ENCODE measurements around the gene COL4A6. TPM values are rescaled to one million over a fixed set of nuclear protein-coding genes. Genes with fewer than 3 reads are reported as not detected.
A peak's percentile ranks its signal among the peaks of the same experiment; 100 is the strongest.

Gene COL4A6
- total RNA-seq, 2 donors from 2014 or later = not detected

DNA sequence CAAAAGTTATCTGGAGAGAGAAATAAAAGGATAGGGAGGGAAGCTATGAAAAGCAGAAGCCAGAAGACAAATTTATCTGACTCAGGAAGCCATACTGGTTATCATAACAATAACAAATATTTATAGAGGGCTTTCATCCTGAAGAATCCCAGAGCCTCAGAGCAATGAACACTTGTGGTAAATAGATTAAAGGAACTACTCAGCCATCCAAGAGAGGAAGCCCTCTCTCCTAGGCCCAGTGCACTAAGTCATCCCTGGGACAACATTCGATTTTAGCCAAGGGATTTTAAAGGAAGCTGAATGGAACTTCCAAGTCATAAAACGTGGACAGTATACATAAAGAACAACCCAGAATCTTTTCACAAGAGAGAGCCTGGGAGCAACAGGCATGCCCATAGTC, 76.9 kb downstream of the COL4A6 start:
- H3K27ac Mint-ChIP-seq = no peak overlapping the region
- peaks cover 0 to 4% of the 10 kb centered on the region in 2 donors for H3K9me3 Mint-ChIP-seq
- DNase-seq (ENCODE audit: low spot score in 2 of 2) (no peak), ATAC-seq (no peak)
- no peaks in the 10 kb centered on the region for H3K36me3 Mint-ChIP-seq

DNA sequence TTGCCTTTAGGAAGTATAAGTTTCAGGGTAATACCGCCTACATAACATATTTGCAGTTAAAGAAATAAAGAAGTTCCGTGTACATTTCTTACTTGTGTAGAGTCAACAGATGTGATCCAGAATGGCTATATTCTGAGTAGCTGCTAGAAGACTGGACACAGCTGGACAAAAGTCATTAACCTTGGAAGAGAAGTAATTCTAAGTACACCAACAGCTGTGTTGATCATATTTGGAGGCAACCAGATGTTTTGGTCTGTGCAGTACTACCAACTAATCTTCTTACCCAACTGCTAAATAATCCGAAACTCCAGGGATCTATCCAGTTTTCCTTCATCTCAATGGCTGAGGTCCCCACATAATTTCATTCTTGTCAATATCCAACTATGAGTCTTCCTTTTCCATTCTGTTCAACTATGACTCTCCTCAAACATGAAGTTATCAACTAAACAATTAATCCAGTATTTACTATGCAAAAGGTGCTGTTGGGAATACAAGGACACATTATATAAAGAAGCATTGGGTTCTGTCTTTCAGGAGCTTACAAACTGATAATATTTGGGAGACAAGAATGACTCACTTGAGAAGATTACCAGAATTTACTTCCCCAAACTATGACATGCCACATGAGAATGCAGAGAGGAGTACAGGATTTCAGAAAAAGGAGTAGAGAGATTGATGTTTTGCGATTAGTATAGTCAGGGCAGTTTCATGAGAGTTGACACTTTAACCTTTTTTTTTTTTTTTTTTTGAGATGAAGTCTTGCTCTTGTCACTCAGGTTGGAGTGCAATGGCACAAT, 78.2 kb downstream of the COL4A6 start:
- DNase-seq (ENCODE audit: low spot score in 2 of 2) (no peak), ATAC-seq (no peak)
- Mint-ChIP-seq H3K27ac (no peak overlapping the region), H3K36me3 (no peaks in the 10 kb centered on the region), H3K9me3 (peaks cover 0 to 3% of the 10 kb centered on the region in 2 donors)

DNA sequence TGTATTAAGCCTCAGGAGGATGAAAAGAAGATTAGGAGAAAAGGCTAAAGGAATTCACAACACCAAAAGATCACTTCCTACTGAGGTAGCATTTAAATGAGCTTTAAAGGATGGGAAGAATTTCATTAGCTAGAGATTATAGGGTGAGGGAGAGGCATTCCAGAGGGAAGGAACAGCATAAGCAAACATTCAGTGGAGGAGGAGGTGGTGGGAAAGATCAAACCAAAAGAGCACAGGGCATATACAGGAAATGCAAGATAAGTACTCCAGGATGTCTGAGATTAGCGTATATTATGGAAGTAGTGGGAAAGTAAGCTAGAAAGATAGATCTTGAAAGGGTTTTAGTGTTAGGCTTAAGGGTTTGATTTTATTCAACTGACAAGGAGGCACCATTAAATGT, 84.8 kb downstream of the COL4A6 start:
- H3K36me3 Mint-ChIP-seq = no peaks in the 10 kb centered on the region
- no peaks in the 10 kb centered on the region for H3K9me3 Mint-ChIP-seq
- ATAC-seq (no peak), DNase-seq (ENCODE audit: low spot score in 2 of 2) (no peak)
- H3K27ac Mint-ChIP-seq = no peak overlapping the region

DNA sequence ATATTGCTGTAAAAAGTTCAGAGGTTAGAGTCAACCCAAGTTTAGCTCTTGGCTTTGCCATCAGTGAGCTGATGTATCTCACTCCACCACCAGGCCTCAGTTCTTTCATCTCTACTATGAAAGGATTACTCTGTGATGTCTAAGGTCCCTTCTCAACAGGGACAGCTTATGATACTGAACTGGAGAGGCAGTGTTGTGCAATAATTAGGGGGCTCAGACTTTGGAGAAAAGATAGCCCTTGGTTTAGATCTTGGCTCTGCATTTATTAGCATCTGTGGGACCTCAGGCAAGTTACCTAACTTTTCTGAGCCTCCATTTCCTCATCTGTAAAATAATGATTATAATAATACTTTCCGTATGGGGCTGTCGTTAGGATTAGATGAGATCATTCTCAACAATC, 89.0 kb downstream of the COL4A6 start:
- ATAC-seq = no peak

DNA sequence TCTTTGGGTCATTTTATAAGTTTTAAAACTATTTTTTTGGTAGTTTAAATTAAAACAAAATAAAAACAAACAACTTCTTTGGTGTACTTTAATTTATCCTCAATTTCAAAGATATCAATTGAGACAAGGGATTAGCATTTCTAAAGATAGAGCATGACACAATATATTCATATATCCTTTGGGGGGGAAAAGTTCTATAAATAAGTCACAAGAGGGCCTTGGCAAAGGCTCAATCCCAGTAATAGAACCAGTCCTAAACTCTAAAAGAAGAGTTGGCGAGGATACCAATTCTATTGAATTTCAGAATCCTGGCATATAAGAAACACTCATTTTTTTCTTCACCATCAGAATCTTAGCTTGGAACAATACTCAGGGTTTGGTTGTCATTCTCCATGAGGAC, 89.7 kb downstream of the COL4A6 start:
- DNase-seq (ENCODE audit: low spot score in 2 of 2) (no peak), ATAC-seq (no peak)
- no peak overlapping the region for H3K27ac Mint-ChIP-seq
- no peaks in the 10 kb centered on the region for H3K36me3 Mint-ChIP-seq
- H3K9me3 Mint-ChIP-seq = no peaks in the 10 kb centered on the region

More for the DNA sequence above, 89.0 kb downstream of the COL4A6 start:
- H3K36me3 Mint-ChIP-seq = no peaks in the 10 kb centered on the region
- H3K27ac Mint-ChIP-seq = no peak overlapping the region
- no peak for DNase-seq (ENCODE audit: low spot score in 2 of 2)
- H3K9me3 Mint-ChIP-seq = no peaks in the 10 kb centered on the region

DNA sequence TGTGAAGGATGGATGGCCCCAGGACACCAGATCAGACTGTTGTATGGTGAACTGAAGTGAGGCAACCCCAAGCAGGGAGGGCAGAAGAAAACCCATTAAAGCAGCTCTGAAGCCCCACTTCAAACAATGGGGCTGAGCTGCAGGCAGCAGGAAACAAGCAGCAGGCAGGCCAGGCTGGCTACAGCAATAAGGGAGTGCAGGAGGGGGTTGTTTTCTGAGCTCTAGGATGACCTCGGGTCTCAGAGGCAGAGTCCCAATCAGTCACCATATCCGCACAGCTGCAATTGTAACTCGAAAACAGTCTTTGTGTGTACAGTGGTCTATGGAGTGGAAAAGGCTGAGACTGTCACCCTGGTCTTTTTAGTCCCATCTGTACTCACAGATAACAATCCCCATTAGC, 90.4 kb downstream of the COL4A6 start:
- ATAC-seq (no peak), DNase-seq (ENCODE audit: low spot score in 2 of 2) (no peak)
- Mint-ChIP-seq H3K36me3 (no peaks in the 10 kb centered on the region), H3K27ac (peak overlapping the region in 1 of 2 donors; percentile 84), H3K9me3 (no peaks in the 10 kb centered on the region)

DNA sequence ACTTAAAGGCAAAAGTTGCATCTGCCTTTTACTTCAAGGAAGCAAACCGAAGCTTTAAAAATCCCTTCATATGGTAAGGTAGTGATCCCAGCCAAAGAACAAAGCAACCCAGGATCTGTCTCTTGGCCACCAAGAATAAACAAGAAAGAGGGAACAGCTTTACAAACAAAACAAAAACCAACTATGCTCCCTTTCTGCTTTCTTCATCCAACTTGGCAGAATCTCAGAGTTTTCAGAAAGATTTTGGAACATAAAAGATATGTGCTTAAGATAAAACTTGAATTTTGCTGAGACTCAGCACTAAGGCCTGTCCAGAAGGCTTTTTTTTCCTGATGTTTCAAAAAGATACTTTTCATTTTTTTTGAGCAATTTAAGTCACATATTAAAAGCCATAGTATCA, 94.0 kb downstream of the COL4A6 start:
- Mint-ChIP-seq H3K9me3 (peaks cover 0 to 3% of the 10 kb centered on the region in 2 donors), H3K27ac (no peak overlapping the region), H3K36me3 (no peaks in the 10 kb centered on the region)
- ATAC-seq = no peak
- DNase-seq (ENCODE audit: low spot score in 2 of 2) = no peak

DNA sequence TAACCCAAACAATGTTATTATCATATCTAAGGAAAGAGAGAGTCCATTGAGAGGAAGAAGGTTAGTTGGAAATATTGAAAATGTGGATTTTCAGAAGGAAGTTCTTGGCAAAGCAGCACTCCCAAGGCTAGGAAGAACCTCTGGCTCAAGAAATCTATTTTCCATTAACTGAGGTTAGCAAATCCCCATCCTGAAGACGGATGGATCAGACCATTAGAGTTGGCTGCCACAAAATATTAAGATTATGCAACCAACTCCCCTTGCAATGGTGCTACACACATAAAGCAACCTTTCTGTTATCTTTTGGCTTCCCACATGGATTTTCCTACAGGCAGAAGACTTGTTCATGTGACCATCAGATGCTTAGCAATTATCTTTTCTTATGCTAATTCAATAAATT, 96.3 kb downstream of the COL4A6 start:
- Mint-ChIP-seq H3K36me3 (no peaks in the 10 kb centered on the region), H3K27ac (no peak overlapping the region), H3K9me3 (peaks cover 0 to 3% of the 10 kb centered on the region in 2 donors)
- DNase-seq (ENCODE audit: low spot score in 2 of 2) = no peak
- no peak for ATAC-seq

DNA sequence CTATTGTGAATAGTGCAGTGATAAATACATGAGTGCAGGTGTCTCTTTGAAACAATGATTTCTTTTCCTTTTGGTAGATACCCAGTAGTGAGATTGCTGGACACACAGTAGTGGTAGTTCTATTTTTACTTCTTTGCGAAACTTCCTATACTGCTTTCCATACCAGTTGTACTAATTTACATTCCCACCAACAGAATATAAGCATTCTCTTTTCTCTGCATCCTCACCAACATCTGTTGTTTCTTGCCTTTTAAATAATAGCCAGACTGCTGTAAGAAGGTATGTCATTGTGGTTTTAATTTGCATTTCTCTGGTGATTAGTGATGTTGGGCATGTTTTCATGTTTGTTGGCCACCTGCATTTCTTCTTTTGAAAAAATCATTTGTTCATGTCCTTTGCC, 105.9 kb downstream of the COL4A6 start:
- H3K27ac Mint-ChIP-seq = no peak overlapping the region
- no peaks in the 10 kb centered on the region for H3K36me3 Mint-ChIP-seq
- DNase-seq (ENCODE audit: low spot score in 2 of 2) (no peak), ATAC-seq (no peak)
- H3K9me3 Mint-ChIP-seq = no peaks in the 10 kb centered on the region

DNA sequence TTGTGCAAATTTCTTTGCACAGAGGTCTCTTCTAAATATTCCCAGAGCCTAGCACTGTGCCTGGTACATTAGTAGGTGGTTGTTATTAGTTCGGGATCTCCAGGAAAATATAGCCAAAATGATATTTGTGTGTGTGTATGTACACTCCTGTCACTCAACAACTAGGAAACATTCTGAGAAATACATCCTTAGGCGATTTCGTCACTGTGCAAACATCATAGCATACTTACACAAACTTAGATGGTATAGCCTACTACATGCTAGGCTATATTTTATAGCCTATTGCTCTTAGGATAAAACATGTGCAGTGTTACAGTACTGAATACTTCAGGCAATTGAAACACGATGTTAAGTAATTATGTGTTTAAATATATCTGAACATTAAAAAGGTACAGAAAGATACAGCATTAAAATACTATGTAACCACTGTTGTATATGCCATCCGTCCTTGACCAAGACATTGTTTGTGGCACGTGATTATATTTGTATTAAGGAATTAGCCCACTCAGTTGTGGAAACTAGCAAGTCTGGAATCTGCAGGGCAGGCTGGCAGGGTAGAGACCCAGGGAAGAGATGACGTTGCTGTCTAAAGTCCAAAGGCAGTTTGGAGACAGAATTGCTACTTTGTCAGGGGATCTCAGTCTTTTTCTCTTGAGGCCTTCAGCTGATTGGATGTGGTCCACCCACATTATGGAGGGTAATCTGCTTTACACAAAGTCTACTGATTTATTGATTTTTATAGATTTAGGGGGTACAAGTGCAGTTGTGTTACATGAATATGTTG, 106.9 kb downstream of the COL4A6 start:
- ATAC-seq = no peak
- no peaks in the 10 kb centered on the region for H3K9me3 Mint-ChIP-seq
- H3K27ac Mint-ChIP-seq = no peak overlapping the region
- H3K36me3 Mint-ChIP-seq = no peaks in the 10 kb centered on the region
- no peak for DNase-seq (ENCODE audit: low spot score in 2 of 2)

DNA sequence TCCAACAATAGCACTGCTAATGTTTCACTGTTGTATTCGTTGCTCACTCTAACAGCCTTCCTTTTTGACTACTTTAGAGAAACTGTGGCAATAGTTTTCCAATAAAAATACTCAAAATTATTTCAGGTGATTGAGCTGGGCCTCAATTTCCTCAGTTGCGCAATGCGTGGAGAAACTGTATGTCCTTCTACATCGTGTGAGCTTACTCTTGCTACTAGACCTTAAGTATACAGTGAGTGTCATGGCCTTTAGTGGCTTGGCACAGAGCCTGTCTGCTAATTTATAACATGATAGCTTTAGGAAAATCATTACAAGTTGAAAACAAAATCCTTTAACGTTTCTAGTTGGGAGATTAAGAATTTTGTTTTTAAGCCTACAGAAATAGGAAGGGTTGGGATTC, 114.5 kb downstream of the COL4A6 start:
- H3K36me3 Mint-ChIP-seq = no peaks in the 10 kb centered on the region
- H3K27ac Mint-ChIP-seq = no peak overlapping the region
- ATAC-seq = no peak
- DNase-seq (ENCODE audit: low spot score in 2 of 2) = no peak
- H3K9me3 Mint-ChIP-seq = no peaks in the 10 kb centered on the region

DNA sequence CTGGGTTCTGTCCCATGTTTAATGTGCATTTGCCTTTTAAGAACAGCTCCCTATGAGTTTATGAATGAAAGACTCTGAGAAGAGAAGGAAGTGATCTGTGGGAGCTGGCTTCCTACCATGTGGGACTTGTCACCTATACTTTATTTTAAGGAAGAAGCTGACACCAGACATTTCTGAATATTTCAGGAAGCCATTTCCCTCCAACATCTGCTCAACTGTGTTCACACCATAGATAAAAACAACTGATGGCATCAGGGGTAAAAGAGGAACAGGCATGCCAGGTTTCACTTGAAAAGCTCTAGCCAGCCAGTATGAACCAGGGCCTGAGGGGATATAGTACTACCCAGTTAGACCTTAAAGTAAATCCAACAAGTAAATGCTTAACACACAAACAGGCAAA, 116.0 kb downstream of the COL4A6 start:
- H3K36me3 Mint-ChIP-seq = no peaks in the 10 kb centered on the region
- DNase-seq (ENCODE audit: low spot score in 2 of 2) = no peak
- no peaks in the 10 kb centered on the region for H3K9me3 Mint-ChIP-seq
- H3K27ac Mint-ChIP-seq = no peak overlapping the region
- no peak for ATAC-seq

DNA sequence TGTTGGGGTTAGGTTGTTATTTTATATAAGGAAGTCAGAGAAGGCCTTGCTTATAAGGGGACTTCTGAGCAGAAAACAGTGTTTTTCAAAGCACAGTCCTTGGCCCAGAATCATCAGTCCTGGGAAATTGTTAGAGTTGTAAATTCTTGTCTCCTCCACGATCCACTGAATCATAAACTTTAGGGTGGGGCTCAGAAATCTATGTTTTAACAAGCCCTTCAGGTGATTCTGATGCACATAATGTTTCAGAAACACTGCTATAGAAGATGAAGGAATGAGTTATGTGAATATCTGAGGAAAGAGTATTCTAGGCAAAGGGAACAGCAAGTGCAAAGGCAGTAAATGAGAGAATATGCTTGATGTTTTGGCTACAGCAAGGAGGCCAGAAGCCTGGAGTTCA, 121.8 kb downstream of the COL4A6 start:
- DNase-seq (ENCODE audit: low spot score in 2 of 2) (no peak), ATAC-seq (no peak)
- no peaks in the 10 kb centered on the region for H3K36me3 Mint-ChIP-seq
- no peak overlapping the region for H3K27ac Mint-ChIP-seq
- no peaks in the 10 kb centered on the region for H3K9me3 Mint-ChIP-seq

DNA sequence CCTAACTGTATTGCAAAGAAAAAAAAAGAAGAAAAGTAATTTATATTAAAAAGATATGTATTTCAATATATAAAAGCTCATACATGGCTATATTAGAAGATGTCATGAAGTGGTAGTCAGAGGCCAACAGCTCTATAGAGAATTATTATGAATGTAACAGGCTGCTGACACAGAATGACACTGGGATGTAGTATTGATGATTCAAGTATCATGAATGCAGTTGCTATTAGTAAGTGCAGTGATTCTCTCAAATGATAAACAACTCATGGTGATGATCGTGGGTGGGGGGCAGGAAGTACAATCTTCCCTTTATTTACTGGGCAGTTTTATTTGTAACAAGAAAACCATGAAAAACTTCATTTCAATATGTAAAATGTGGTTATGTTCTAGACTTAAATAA, 124.6 kb downstream of the COL4A6 start:
- no peak for ATAC-seq
- Mint-ChIP-seq H3K27ac (no peak overlapping the region), H3K36me3 (no peaks in the 10 kb centered on the region), H3K9me3 (no peaks in the 10 kb centered on the region)
- no peak for DNase-seq (ENCODE audit: low spot score in 2 of 2)

DNA sequence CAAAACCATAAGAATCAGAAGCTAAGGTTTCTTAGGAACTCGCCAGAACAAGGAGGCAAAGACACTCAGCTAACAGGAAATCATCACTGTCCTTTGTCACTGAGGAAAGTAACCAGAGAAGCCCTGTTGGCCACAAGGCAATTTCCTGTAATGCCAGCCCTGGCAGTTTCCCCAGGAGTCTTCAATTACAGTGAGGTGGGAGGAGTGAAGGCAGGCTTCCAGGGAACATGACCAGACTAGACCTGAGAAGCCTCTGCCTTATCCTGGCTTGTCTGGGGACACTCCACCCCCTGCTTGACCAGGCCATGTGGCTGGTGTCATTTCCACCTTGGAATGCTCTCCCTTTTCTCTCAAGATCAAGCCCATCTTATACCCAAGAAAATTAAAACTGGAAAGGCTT, 125.3 kb downstream of the COL4A6 start:
- no peaks in the 10 kb centered on the region for H3K36me3 Mint-ChIP-seq
- ATAC-seq = no peak
- no peak overlapping the region for H3K27ac Mint-ChIP-seq
- DNase-seq (ENCODE audit: low spot score in 2 of 2) = no peak
- H3K9me3 Mint-ChIP-seq = no peaks in the 10 kb centered on the region

DNA sequence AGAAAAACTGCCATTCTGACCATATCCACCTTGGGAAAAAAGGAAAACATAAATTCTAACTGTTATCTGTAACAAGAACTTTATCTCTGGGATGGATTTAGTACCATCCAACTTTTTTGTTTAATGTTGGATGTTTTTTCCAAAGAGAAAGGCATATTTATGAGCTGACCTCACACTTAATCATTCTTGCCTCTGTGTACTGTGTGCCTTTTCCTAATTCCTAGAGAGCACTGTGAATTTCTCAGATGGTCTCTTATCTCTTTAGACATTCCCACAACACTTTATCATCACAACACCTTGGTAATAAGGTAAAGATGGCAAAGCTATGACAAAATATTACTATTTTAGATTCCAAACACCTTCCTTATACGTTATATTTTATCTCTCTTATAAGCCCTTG, 126.2 kb downstream of the COL4A6 start:
- no peak overlapping the region for H3K27ac Mint-ChIP-seq
- ATAC-seq (no peak), DNase-seq (ENCODE audit: low spot score in 2 of 2) (no peak)
- H3K36me3 Mint-ChIP-seq = no peaks in the 10 kb centered on the region
- no peaks in the 10 kb centered on the region for H3K9me3 Mint-ChIP-seq

DNA sequence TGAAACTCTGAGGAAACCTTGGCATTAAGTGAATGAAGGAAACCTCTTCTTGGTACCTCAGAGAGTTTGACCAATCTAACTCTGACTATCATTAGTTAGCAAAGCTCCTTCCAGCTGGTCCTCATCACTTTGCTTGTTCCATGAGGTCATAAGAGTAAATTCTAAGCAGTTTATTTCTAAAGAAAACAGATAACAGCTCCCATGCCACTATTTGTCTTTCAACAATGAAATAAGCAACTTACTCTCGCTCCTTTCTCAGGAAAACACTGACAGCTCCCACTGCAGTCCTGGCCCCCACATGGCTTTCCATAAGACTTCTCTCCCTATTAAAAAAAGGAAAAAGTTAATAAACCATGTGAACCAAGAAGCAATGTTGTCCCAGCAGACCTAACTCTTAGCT, 127.7 kb downstream of the COL4A6 start:
- Mint-ChIP-seq H3K27ac (no peak overlapping the region), H3K9me3 (no peaks in the 10 kb centered on the region), H3K36me3 (no peaks in the 10 kb centered on the region)
- ATAC-seq (no peak), DNase-seq (ENCODE audit: low spot score in 2 of 2) (no peak)

DNA sequence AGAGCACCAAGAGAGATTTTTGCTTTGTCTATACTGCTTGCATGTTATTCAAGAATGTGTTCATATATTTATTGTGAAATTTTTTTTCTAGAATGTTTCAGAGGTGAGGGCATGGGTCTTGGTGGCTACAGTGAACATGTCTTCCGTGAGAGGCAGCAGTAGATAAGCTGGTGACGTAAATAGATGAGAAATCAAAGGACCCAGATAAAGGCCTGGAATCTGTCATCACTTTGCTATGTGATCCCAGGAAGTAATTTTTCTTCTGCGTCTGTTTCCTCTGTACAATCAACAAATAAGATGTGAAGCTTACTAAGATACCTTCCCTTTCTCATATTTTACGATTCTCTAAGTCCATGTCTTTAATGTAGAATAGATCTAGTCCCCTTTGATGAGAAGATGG, 129.1 kb downstream of the COL4A6 start:
- no peaks in the 10 kb centered on the region for H3K36me3 Mint-ChIP-seq
- H3K9me3 Mint-ChIP-seq = no peaks in the 10 kb centered on the region
- H3K27ac Mint-ChIP-seq = no peak overlapping the region
- DNase-seq (ENCODE audit: low spot score in 2 of 2) (no peak), ATAC-seq (no peak)
